GM23338 (cell line): ENCODE results near the gene DCAF4.

ENCODE experiments used
- CREB1 ChIP-seq: fragments of 250-450 bp; sonication (Bioruptor Pico); IDR thresholded peaks from 2 replicates; pipeline ENCODE4 v1.5.0; 2020; ENCODE audit warnings: low read depth, mild to moderate bottlenecking, moderate library complexity
- CTCF ChIP-seq, 2 experiments: fragments of 200-600 bp in 1 of 2; sonication (generic) in 1 of 2; conservative IDR thresholded peaks; 2 replicates each; pipeline versions ENCODE4 v1.5.1 to v1.6.1; 2016 to 2017; ENCODE audit warnings: antibody characterized with exemption in 2 of 2, low read depth in 2 of 2, mild to moderate bottlenecking in 2 of 2, moderate library complexity in 1 of 2
- ETS1 ChIP-seq: IDR thresholded peaks from 2 replicates; pipeline ENCODE4 v1.6.1; 2016; ENCODE audit warnings: antibody characterized with exemption
- EZH2 ChIP-seq: fragments of 200-600 bp; sonication (generic); IDR thresholded peaks from one replicate; pipeline ENCODE4 v1.8.0; 2017; ENCODE audit warnings: antibody characterized with exemption, mild to moderate bottlenecking, low read depth; ENCODE audit not compliant: unreplicated experiment
- EZH2phosphoT487 ChIP-seq: fragments of 200-600 bp; sonication (generic); IDR thresholded peaks from one replicate; pipeline ENCODE4 v1.8.1; 2018; ENCODE audit warnings: antibody characterized with exemption; ENCODE audit not compliant: unreplicated experiment
- JUNB ChIP-seq: IDR thresholded peaks from one replicate; pipeline ENCODE4 v1.6.1; 2016; ENCODE audit warnings: antibody characterized with exemption; ENCODE audit not compliant: unreplicated experiment
- NANOG ChIP-seq: IDR thresholded peaks from 2 replicates; pipeline ENCODE4 v1.6.1; 2016; ENCODE audit warnings: antibody characterized with exemption, borderline replicate concordance
- POLR2AphosphoS5 ChIP-seq: IDR thresholded peaks from 2 replicates; pipeline ENCODE4 v1.6.1; 2016; ENCODE audit warnings: antibody characterized with exemption, low read depth
- REST ChIP-seq: IDR thresholded peaks from one replicate; pipeline ENCODE4 v1.6.1; 2018; ENCODE audit warnings: antibody characterized with exemption; ENCODE audit not compliant: unreplicated experiment
- STAT1 ChIP-seq: IDR thresholded peaks from one replicate; pipeline ENCODE4 v1.6.1; 2016; ENCODE audit warnings: antibody characterized with exemption; ENCODE audit not compliant: unreplicated experiment
- ZNF114 ChIP-seq: fragments of 250-450 bp; sonication (Bioruptor Pico); IDR thresholded peaks from 2 replicates; pipeline ENCODE4 v1.5.0; 2020; ENCODE audit warnings: mild to moderate bottlenecking, moderate library complexity
- ZNF331 ChIP-seq: fragments of 250-450 bp; sonication (Bioruptor Pico); IDR thresholded peaks from 2 replicates; pipeline ENCODE4 v1.5.0; 2020; ENCODE audit warnings: low read depth, mild to moderate bottlenecking, moderate library complexity
- ZNF462 ChIP-seq: fragments of 250-450 bp; sonication (Bioruptor Pico); IDR thresholded peaks from 2 replicates; pipeline ENCODE4 v1.5.0; 2020; ENCODE audit warnings: mild to moderate bottlenecking, moderate library complexity

GRCh38 chr14:72929316-72930080 is 3.2 kb downstream of the DCAF4 start:
- no peak for TF ChIP-seq EZH2phosphoT487
- TF ChIP-seq CTCF (conservative IDR thresholded peaks at IDR 0.05; ENCODE audit: low read depth in 2 of 2), result no peak
- TF ChIP-seq EZH2, result no peak
- TF ChIP-seq ZNF114, result no peak
- TF ChIP-seq POLR2AphosphoS5, result no peak
- no peak for TF ChIP-seq REST
- no peak for TF ChIP-seq CREB1 (CRISPR knock-in tag)
- TF ChIP-seq STAT1, result no peak
- TF ChIP-seq JUNB, result no peak
- TF ChIP-seq ZNF462 (CRISPR knock-in tag), result no peak
- no peak for TF ChIP-seq ZNF331 (CRISPR knock-in tag)
- no peak for TF ChIP-seq NANOG
- TF ChIP-seq ETS1, result no peak
